Measurements from ENCODE around the gene MAN1C1.

DNA sequence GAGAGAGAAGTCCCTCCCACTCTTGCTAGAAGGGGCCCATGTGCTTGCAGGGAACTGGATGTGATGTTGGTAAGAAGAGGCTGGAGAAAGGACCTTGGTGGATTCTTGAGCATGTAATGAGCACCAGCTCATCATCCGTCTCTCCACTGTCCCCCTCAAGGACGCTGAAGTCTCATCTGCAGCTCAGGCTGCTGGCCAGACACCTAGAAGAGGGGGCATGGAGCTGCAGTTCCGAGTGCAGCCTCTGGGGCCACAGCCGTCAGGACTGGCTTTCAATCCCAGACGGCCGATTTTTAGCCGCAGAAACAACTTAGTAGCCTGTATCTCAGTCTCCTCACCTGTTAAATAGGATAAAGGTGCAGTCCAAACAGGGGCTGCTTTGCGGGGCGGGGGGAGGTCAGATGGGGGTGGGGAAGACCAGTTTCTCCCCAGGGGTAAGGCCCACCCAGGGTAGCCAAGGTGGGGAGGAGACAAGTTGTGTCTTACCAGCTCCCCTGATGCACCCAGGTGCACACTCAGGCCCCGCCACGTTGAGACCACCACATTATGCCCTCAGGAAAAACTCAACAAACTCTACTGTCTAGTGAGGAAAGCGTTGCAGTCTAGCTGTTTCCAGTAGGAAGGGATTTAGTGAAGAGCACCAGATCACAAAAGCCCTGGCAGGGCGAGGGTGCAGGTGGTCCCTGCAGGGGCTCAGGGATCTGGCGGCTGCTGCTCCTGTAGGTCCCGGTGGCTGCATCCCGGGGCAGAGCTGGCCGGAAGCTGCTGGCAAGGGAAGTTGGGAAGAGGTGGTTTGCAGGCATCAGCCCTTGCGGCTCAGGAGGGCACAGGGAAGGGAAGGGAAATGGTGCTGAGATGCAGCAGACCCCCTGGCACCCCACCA is 43.6 kb upstream of the MAN1C1 start:
- TF ChIP-seq, protein P1, sequence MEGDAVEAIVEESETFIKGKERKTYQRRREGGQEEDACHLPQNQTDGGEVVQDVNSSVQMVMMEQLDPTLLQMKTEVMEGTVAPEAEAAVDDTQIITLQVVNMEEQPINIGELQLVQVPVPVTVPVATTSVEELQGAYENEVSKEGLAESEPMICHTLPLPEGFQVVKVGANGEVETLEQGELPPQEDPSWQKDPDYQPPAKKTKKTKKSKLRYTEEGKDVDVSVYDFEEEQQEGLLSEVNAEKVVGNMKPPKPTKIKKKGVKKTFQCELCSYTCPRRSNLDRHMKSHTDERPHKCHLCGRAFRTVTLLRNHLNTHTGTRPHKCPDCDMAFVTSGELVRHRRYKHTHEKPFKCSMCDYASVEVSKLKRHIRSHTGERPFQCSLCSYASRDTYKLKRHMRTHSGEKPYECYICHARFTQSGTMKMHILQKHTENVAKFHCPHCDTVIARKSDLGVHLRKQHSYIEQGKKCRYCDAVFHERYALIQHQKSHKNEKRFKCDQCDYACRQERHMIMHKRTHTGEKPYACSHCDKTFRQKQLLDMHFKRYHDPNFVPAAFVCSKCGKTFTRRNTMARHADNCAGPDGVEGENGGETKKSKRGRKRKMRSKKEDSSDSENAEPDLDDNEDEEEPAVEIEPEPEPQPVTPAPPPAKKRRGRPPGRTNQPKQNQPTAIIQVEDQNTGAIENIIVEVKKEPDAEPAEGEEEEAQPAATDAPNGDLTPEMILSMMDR (IDR thresholded peaks at IDR 0.05), result peak in 5 of 7 experiments; percentile 57 to 89 (median 79)
- TF ChIP-seq POLR2A (IDR thresholded peaks at IDR 0.05) (no peak), POLR2AphosphoS5 (IDR thresholded peaks at IDR 0.05) (no peak), EP300 (IDR thresholded peaks at IDR 0.05) (no peak)
